SK-N-MC (cell line): ENCODE measurements around the gene RIMBP2.

ENCODE experiments used
- EZH2 ChIP-seq: fragments of 200-600 bp; sonication (generic); IDR thresholded peaks from one replicate; pipeline ENCODE4 v1.6.1; 2017; ENCODE audit warnings: antibody characterized with exemption
- FOXP2 ChIP-seq: optimal IDR thresholded peaks from 2 replicates; pipeline ENCODE3; 2011; ENCODE audit warnings: mild to moderate bottlenecking, moderate library complexity; ENCODE audit not compliant: insufficient read depth; ENCODE audit errors: extremely low read length, control extremely low read depth
- POLR2AphosphoS5 ChIP-seq: IDR thresholded peaks from 2 replicates; pipeline ENCODE4 v1.6.1; 2012; ENCODE audit warnings: mild to moderate bottlenecking, low read depth, low read length, borderline replicate concordance

DNA sequence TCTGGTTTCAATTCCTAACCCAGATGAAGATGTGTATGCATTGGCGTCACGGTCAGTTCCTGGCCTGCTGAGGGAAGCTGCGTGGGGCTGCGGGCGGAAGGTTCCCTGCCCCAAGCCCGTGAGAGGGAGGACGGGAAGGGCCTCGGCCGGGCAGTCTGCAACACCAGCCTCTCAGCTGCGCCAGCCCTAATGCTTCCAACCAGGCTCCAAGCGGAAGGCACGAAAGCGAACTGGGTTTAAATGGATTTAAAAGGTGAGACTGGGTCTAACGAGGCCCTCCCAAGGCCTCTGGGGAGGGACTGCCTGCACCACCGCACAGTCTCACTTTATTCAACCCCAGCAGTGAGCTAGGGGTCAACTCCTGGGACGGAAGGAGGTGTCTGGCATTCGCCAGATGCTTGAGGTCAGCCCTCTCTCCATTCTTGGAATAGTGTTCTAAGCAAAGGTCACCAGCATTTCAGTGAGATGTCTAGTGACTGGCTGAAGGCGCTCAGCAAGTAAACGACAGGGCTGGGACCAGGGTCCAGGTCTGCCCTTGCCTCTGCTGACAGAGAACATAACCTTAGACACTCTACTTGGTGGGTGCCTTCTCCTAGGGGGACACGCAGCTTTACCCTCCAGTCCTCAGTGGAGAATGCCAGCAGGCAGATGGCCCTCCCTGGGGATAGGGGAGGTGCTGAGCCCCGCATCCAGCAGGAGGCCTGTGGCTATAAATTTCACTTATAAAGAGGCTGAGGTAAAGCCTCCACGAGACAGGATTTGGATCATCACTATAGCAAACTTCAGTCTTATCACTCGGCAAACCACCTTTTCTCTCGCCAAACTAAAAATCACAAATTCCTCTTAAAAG lies 286.2 kb downstream of the RIMBP2 start:
- no peak for TF ChIP-seq EZH2
- no peak for TF ChIP-seq POLR2AphosphoS5
- no peak for TF ChIP-seq FOXP2
